ENCODE results near the gene SPN.
"Not testable (repeated sequence)": the region's sequence is repeated elsewhere in the genome, so short reads cannot be mapped to it uniquely, and the experiment has no call there.

Gene SPN

GRCh38 chr16:29680180-29680598, 17.1 kb downstream of the SPN start:
- DNase-seq, result no peak

GRCh38 chr16:29683543-29684090, 20.6 kb downstream of the SPN start:
- no peak for DNase-seq

GRCh38 chr16:29684679-29685078, 21.6 kb downstream of the SPN start:
- DNase-seq, result no peak

- DNase-seq, result no peak
These were observed 23.8 kb downstream of the SPN start for GRCh38 chr16:29686740-29687332.

GRCh38 chr16:29687755-29688154, 24.7 kb downstream of the SPN start:
- no peak for DNase-seq

GRCh38 chr16:29688172-29688571, 25.1 kb downstream of the SPN start:
- DNase-seq, result no peak

- not testable (repeated sequence) for DNase-seq
These were observed 26.7 kb downstream of the SPN start for GRCh38 chr16:29689490-29690351.

GRCh38 chr16:29692606-29693005, 29.6 kb downstream of the SPN start:
- not testable (repeated sequence) for DNase-seq

GRCh38 chr16:29694384-29695195, 31.5 kb downstream of the SPN start:
- DNase-seq, result no peak

- DNase-seq, result not testable (repeated sequence)
These were observed 32.6 kb downstream of the SPN start for GRCh38 chr16:29695675-29696074.

GRCh38 chr16:29696881-29697331, 33.9 kb downstream of the SPN start:
- no peak for DNase-seq

- no peak for DNase-seq
These were observed 34.3 kb downstream of the SPN start for GRCh38 chr16:29697391-29697790.

GRCh38 chr16:29698042-29698441, 35.0 kb downstream of the SPN start:
- no peak for DNase-seq

- DNase-seq, result no peak
These were observed 35.7 kb downstream of the SPN start for GRCh38 chr16:29698484-29699323.

GRCh38 chr16:29699324-29700219, 36.5 kb downstream of the SPN start:
- no peak for DNase-seq

GRCh38 chr16:29700253-29700987, 37.4 kb downstream of the SPN start:
- peak; percentile 82 for DNase-seq

- DNase-seq, result no peak
These were observed 38.1 kb downstream of the SPN start for GRCh38 chr16:29701214-29701555.

- DNase-seq, result peak; percentile 49
These were observed 39.2 kb downstream of the SPN start for GRCh38 chr16:29702269-29702668.

- no peak for DNase-seq
These were observed 42.0 kb downstream of the SPN start for GRCh38 chr16:29705030-29705429.

GRCh38 chr16:29707160-29707559, 44.1 kb downstream of the SPN start:
- DNase-seq, result not testable (repeated sequence)
